GM23248 (cell line): ENCODE results near the gene FH. TPM values are rescaled to one million over a fixed set of nuclear protein-coding genes. Genes with fewer than 3 reads are reported as not detected.
A peak's percentile ranks its signal among the peaks of the same experiment; 100 is the strongest.

Source experiments
- DNase-seq: peaks from one replicate; pipeline ENCODE4 v3.0.0-alpha.2; 2015
- H2AFZ ChIP-seq: fragments of 200-600 bp; sonication (generic); 2 replicates; pipeline ENCODE4 v1.6.1; 2016; ENCODE audit warnings: antibody characterized with exemption
- H3F3A ChIP-seq: fragments of 200-600 bp; sonication (generic); 2 replicates; pipeline ENCODE4 v1.6.1; 2016; ENCODE audit warnings: mild to moderate bottlenecking, antibody characterized with exemption, mixed run types; ENCODE audit not compliant: insufficient read depth
- H3K27ac ChIP-seq: fragments of 200-600 bp; sonication (generic); 2 replicates; pipeline ENCODE4 v1.5.1; 2016; ENCODE audit warnings: mild to moderate bottlenecking
- H3K27me3 ChIP-seq: fragments of 200-600 bp; sonication (generic); replicated peaks from 2 replicates; pipeline ENCODE4 v1.6.1; 2016; ENCODE audit warnings: mild to moderate bottlenecking; ENCODE audit not compliant: insufficient read depth
- H3K36me3 ChIP-seq: fragments of 200-600 bp; sonication (generic); 2 replicates; pipeline ENCODE4 v1.6.1; 2016; ENCODE audit warnings: low read depth, mild to moderate bottlenecking
- H3K4me1 ChIP-seq: fragments of 200-600 bp; sonication (generic); 2 replicates; pipeline ENCODE4 v1.6.1; 2016; ENCODE audit warnings: mild to moderate bottlenecking; ENCODE audit not compliant: insufficient read depth
- H3K4me2 ChIP-seq: fragments of 200-600 bp; sonication (generic); one replicate; pipeline ENCODE4 v1.6.1; 2016; ENCODE audit warnings: mild to moderate bottlenecking; ENCODE audit not compliant: unreplicated experiment
- H3K4me3 ChIP-seq: fragments of 200-600 bp; sonication (generic); 2 replicates; pipeline ENCODE4 v1.5.1; 2016; ENCODE audit warnings: mild to moderate bottlenecking
- H3K79me2 ChIP-seq: fragments of 200-600 bp; sonication (generic); 2 replicates; pipeline ENCODE4 v1.6.1; 2016; ENCODE audit warnings: mild to moderate bottlenecking; ENCODE audit not compliant: insufficient read depth
- H3K9ac ChIP-seq: fragments of 200-600 bp; sonication (generic); 2 replicates; pipeline ENCODE4 v1.6.1; 2016; ENCODE audit warnings: mild to moderate bottlenecking
- H3K9me2 ChIP-seq: fragments of 200-600 bp; sonication (generic); 2 replicates; pipeline ENCODE4 v1.6.1; 2016; ENCODE audit warnings: mixed run types, mild to moderate bottlenecking, moderate library complexity; ENCODE audit not compliant: insufficient read depth
- H3K9me3 ChIP-seq: fragments of 200-600 bp; sonication (generic); one replicate; pipeline ENCODE4 v1.6.1; 2017; ENCODE audit warnings: low read depth
- H4K20me1 ChIP-seq: fragments of 200-600 bp; sonication (generic); 2 replicates; pipeline ENCODE4 v1.6.0; 2016; ENCODE audit not compliant: insufficient read depth
- EZH2 ChIP-seq: fragments of 200-600 bp; sonication (generic); IDR thresholded peaks from 2 replicates; pipeline ENCODE4 v1.6.1; 2018; ENCODE audit warnings: antibody characterized with exemption, mild to moderate bottlenecking; ENCODE audit not compliant: insufficient read depth, poor library complexity, severe bottlenecking
- EZH2phosphoT487 ChIP-seq: fragments of 200-600 bp; sonication (generic); IDR thresholded peaks from 2 replicates; pipeline ENCODE4 v1.6.1; 2018; ENCODE audit warnings: antibody characterized with exemption, moderate library complexity, mild to moderate bottlenecking, low read depth; ENCODE audit not compliant: insufficient read depth
- WGBS, 2 experiments: methylation state at CpG; one replicate each; pipeline ENCODE4 v1.1.6; 2015 to 2017; ENCODE audit warnings: low lambda C conversion rate in 2 of 2, low coverage in 1 of 2; ENCODE audit errors: missing lambda C conversion rate in 2 of 2; 5-methylcytosine and 5-hydroxymethylcytosine counted together
- in situ Hi-C: fragments of 300-500 bp; cut with MboI; formaldehyde crosslinking; loops from 2 replicates; pipeline ENCODE4 v1.15.0; 2020
- polyA plus RNA-seq: library from polyadenylated mRNA; unstranded; fragments of >200 nt; fragmentation: Nextera tagmentation; extraction: Ambion mirVana; gene quantifications from 2 replicates; pipeline ENCODE4 v1.2.1, GENCODE V29; 2016
- total RNA-seq: library from RNA; depleted of rRNA; stranded (reverse); fragments of >200 nt; shearing (Covaris generic); gene quantifications from 2 replicates; pipeline ENCODE4 v1.2.3, GENCODE V29; 2014

Gene FH
- total and polyA plus RNA-seq, 2 experiments from 2014 or later, result 63.1 to 71.7 TPM

GRCh38 chr1:241485145-241485544, 34.4 kb downstream of the FH start:
- H4K20me1 ChIP-seq, result no peaks in the 10 kb centered on the region
- no peaks in the 10 kb centered on the region for H3K27me3 ChIP-seq
- peaks cover 31% of the 10 kb centered on the region for H3F3A ChIP-seq
- H3K27ac ChIP-seq, result no peak overlapping the region
- H3K9me2 ChIP-seq, result no peaks in the 10 kb centered on the region
- 89 to 90% methylated on average over 3 of the region's 3 CpGs for WGBS, 2 experiments
- DNase-seq, result no peak
- TF ChIP-seq EZH2, result no peak
- TF ChIP-seq EZH2phosphoT487, result no peak
- H3K79me2 ChIP-seq, result no peaks in the 10 kb centered on the region
- no peak overlapping the region for H2AFZ ChIP-seq
- H3K4me1 ChIP-seq, result peaks cover 39% of the 10 kb centered on the region
- H3K9ac ChIP-seq, result no peak overlapping the region
- no peak overlapping the region for H3K4me3 ChIP-seq
- H3K36me3 ChIP-seq, result no peaks in the 10 kb centered on the region
- H3K4me2 ChIP-seq, result no peak overlapping the region
- in situ Hi-C loops, result no loop called here
- no peaks in the 10 kb centered on the region for H3K9me3 ChIP-seq

- no peaks in the 10 kb centered on the region for H3K27me3 ChIP-seq
- 0 to 5% methylated on average over 1 of the region's 1 CpG for WGBS, 2 experiments
- peaks cover 31% of the 10 kb centered on the region for H3F3A ChIP-seq
- H3K79me2 ChIP-seq, result no peaks in the 10 kb centered on the region
- no peaks in the 10 kb centered on the region for H3K9me2 ChIP-seq
- H3K4me1 ChIP-seq, result peaks cover 39% of the 10 kb centered on the region
- DNase-seq, result peak; percentile 86
- TF ChIP-seq EZH2 (no peak), EZH2phosphoT487 (no peak)
- H3K4me3 ChIP-seq, result peak overlapping the region; percentile 21
- no peak overlapping the region for H3K9ac ChIP-seq
- no peak overlapping the region for H2AFZ ChIP-seq
- H3K9me3 ChIP-seq, result no peaks in the 10 kb centered on the region
- H3K4me2 ChIP-seq, result peak overlapping the region; percentile 58
- peak overlapping the region; percentile 50 for H3K27ac ChIP-seq
- in situ Hi-C loops, result no loop called here
- no peaks in the 10 kb centered on the region for H3K36me3 ChIP-seq
- H4K20me1 ChIP-seq, result no peaks in the 10 kb centered on the region
These were observed 36.7 kb downstream of the FH start for GRCh38 chr1:241482761-241483250.

GRCh38 chr1:241479294-241479693, 40.3 kb downstream of the FH start:
- no peaks in the 10 kb centered on the region for H3K9me3 ChIP-seq
- H3K4me1 ChIP-seq, result peaks cover 41% of the 10 kb centered on the region
- H2AFZ ChIP-seq, result no peak overlapping the region
- no peaks in the 10 kb centered on the region for H3K27me3 ChIP-seq
- H3K9ac ChIP-seq, result no peak overlapping the region
- no peak overlapping the region for H3K4me3 ChIP-seq
- H3K9me2 ChIP-seq, result no peaks in the 10 kb centered on the region
- peaks cover 26% of the 10 kb centered on the region for H3F3A ChIP-seq
- H3K79me2 ChIP-seq, result no peaks in the 10 kb centered on the region
- TF ChIP-seq EZH2phosphoT487, result no peak
- TF ChIP-seq EZH2, result no peak
- no peak overlapping the region for H3K27ac ChIP-seq
- in situ Hi-C loops, result no loop called here
- H4K20me1 ChIP-seq, result no peaks in the 10 kb centered on the region
- no peak overlapping the region for H3K4me2 ChIP-seq
- no peaks in the 10 kb centered on the region for H3K36me3 ChIP-seq
- no peak for DNase-seq

- Histone ChIP-seq H3F3A (no peaks in the 10 kb centered on the region), H2AFZ (0 out of 2 replicates have a peak overlapping the region, but pooled peaks have one; percentile 32), H4K20me1 (no peaks in the 10 kb centered on the region), H3K4me1 (peaks cover 10% of the 10 kb centered on the region), H3K27me3 (no peaks in the 10 kb centered on the region), H3K4me3 (no peak overlapping the region), H3K27ac (no peak overlapping the region), H3K36me3 (no peaks in the 10 kb centered on the region), H3K4me2 (no peak overlapping the region), H3K9me2 (no peaks in the 10 kb centered on the region), H3K9ac (no peak overlapping the region), H3K79me2 (no peaks in the 10 kb centered on the region), H3K9me3 (no peaks in the 10 kb centered on the region)
- 31 to 38% methylated on average over 1 of the region's 1 CpG for WGBS, 2 experiments
- no peak for TF ChIP-seq EZH2phosphoT487
- no peak for TF ChIP-seq EZH2
- in situ Hi-C loops, result no loop called here
- peak; percentile 49 for DNase-seq
These were observed 43.9 kb downstream of the FH start for GRCh38 chr1:241475671-241476070.

GRCh38 chr1:241473026-241473425, 46.5 kb downstream of the FH start:
- Histone ChIP-seq H4K20me1 (no peaks in the 10 kb centered on the region), H3K36me3 (no peaks in the 10 kb centered on the region), H3K27ac (no peak overlapping the region), H3K27me3 (no peaks in the 10 kb centered on the region), H3K79me2 (no peaks in the 10 kb centered on the region), H3K4me3 (no peak overlapping the region), H3F3A (no peaks in the 10 kb centered on the region), H2AFZ (no peak overlapping the region), H3K9ac (no peak overlapping the region), H3K4me1 (peaks cover 10% of the 10 kb centered on the region), H3K9me2 (no peaks in the 10 kb centered on the region), H3K4me2 (no peak overlapping the region), H3K9me3 (no peaks in the 10 kb centered on the region)
- no peak for DNase-seq
- in situ Hi-C loops, result no loop called here
- WGBS, 2 experiments, result 5 to 6% methylated on average over 1 of the region's 1 CpG
- TF ChIP-seq EZH2phosphoT487 (no peak), EZH2 (no peak)
